PC-9 (cell line): ENCODE measurements around the gene ITSN2. TPM values are rescaled to one million over a fixed set of nuclear protein-coding genes. Genes with fewer than 3 reads are reported as not detected.

Experiments
- BruUV-seq: library from RNA; stranded (reverse); fragments of 400-500 nt; replicated peaks from 2 replicates; lab custom pipeline; 2021; lab: Mats Ljungman, UMichigan
- CTCF ChIA-PET: fragments of 300-600 bp; sonication (Branson Sonifier 250); formaldehyde crosslinking; loops from one replicate; lab custom pipeline; 2022; ENCODE audit warnings: antibody characterized with exemption; lab: Charles Lee
- POLR2A ChIA-PET: fragments of 300-600 bp; sonication (Branson Sonifier 250); formaldehyde crosslinking; loops from one replicate; lab custom pipeline; 2022; ENCODE audit warnings: antibody characterized with exemption; ENCODE audit not compliant: unreplicated experiment; lab: Charles Lee
- DNase-seq, 2 experiments: peaks; one replicate each; pipeline versions ENCODE4 v3.0.0 to v3.0.0-alpha.2; 2015 to 2022; ENCODE audit warnings: mixed read lengths in 1 of 2
- H2AFZ ChIP-seq: fragments of 200-600 bp; sonication (generic); 2 replicates; pipeline ENCODE4 v1.8.1; 2017; ENCODE audit warnings: antibody characterized with exemption
- H3F3A ChIP-seq: fragments of 200-600 bp; sonication (generic); 2 replicates; pipeline ENCODE4 v1.8.1; 2017; ENCODE audit warnings: antibody characterized with exemption, mild to moderate bottlenecking, low read depth; ENCODE audit not compliant: insufficient read depth
- H3K27ac ChIP-seq: fragments of 200-600 bp; sonication (generic); 2 replicates; pipeline ENCODE4 v1.6.1; 2016; ENCODE audit warnings: mixed run types
- H3K27me3 ChIP-seq: fragments of 200-600 bp; sonication (generic); 2 replicates; pipeline ENCODE4 v1.6.1; 2016; ENCODE audit warnings: low read depth, mixed run types; ENCODE audit not compliant: insufficient read depth
- H3K36me3 ChIP-seq: fragments of 200-600 bp; sonication (generic); 2 replicates; pipeline ENCODE4 v1.6.1; 2016; ENCODE audit warnings: low read depth, mixed run types
- H3K4me1 ChIP-seq: fragments of 200-600 bp; sonication (generic); replicated peaks from 2 replicates; pipeline ENCODE4 v1.6.1; 2016; ENCODE audit warnings: mixed run types; ENCODE audit not compliant: insufficient read depth
- H3K4me2 ChIP-seq: fragments of 200-600 bp; sonication (generic); 2 replicates; pipeline ENCODE4 v1.6.1; 2017; ENCODE audit warnings: mixed run types
- H3K4me3 ChIP-seq: fragments of 200-600 bp; sonication (generic); 2 replicates; pipeline ENCODE4 v1.6.1; 2016; ENCODE audit warnings: mixed run types
- H3K79me2 ChIP-seq: fragments of 200-600 bp; sonication (generic); 2 replicates; pipeline ENCODE4 v1.6.1; 2017; ENCODE audit warnings: low read depth, mixed run types
- H3K9me2 ChIP-seq: fragments of 200-600 bp; sonication (generic); 2 replicates; pipeline ENCODE4 v1.8.1; 2017; ENCODE audit warnings: mild to moderate bottlenecking; ENCODE audit not compliant: insufficient read depth
- H3K9me3 ChIP-seq: fragments of 200-600 bp; sonication (generic); 2 replicates; pipeline ENCODE4 v1.8.1; 2016; ENCODE audit warnings: low read depth; ENCODE audit not compliant: insufficient read depth
- H4K20me1 ChIP-seq: fragments of 200-600 bp; sonication (generic); 2 replicates; pipeline ENCODE4 v1.8.1; 2017; ENCODE audit not compliant: insufficient read depth
- CTCF ChIP-seq: fragments of 200-600 bp; sonication (generic); conservative IDR thresholded peaks from 2 replicates; pipeline ENCODE4 v1.6.1; 2017; ENCODE audit warnings: mixed run types, antibody characterized with exemption, mild to moderate bottlenecking, moderate library complexity
- EZH2 ChIP-seq: fragments of 200-600 bp; sonication (generic); IDR thresholded peaks from 2 replicates; pipeline ENCODE4 v1.8.0; 2017; ENCODE audit warnings: antibody characterized with exemption, low read depth
- intact Hi-C: fragments of 100-400 bp; cut with micrococcal nuclease; formaldehyde crosslinking; loops from one replicate; pipeline ENCODE4 v1.10.0; 2022; ENCODE audit not compliant: unreplicated experiment
- total RNA-seq: library from RNA; stranded (reverse); gene quantifications from 2 replicates; pipeline ENCODE4 v1.2.3, GENCODE V29; 2021

The ITSN2 gene
- total RNA-seq, 1 experiment from 2014 or later: 28.4 TPM

GRCh38 chr2:24365051-24365450 lies 4.7 kb upstream of the ITSN2 start:
- Histone ChIP-seq H4K20me1 (no peaks in the 10 kb centered on the region), H3K27ac (peak overlapping the region; percentile 37; the same call in 1 of the 2 replicates), H3K4me2 (peak overlapping the region; percentile 48), H2AFZ (peak overlapping the region; percentile 22; the same call in 1 of the 2 replicates), H3K27me3 (no peaks in the 10 kb centered on the region), H3K36me3 (no peaks in the 10 kb centered on the region), H3K4me1 (peaks cover 24% of the 10 kb centered on the region), H3K4me3 (no peak overlapping the region), H3K79me2 (no peaks in the 10 kb centered on the region), H3K9me2 (no peaks in the 10 kb centered on the region), H3K9me3 (no peaks in the 10 kb centered on the region), H3F3A (peaks cover 17% of the 10 kb centered on the region; the same call in 1 of the 2 replicates)
- DNase-seq: peak; percentile 72 to 74
- CTCF ChIA-PET: no interaction called here
- POLR2A ChIA-PET: no interaction called here
- TF ChIP-seq EZH2: no peak
- TF ChIP-seq CTCF: no peak
- intact Hi-C loops: loop anchor here (10.0 kb wide), 1 partner anchor 130 kb away; no protein-coding TSS in a partner anchor
- no TSS peak for BruUV-seq

GRCh38 chr2:24363301-24363700 lies 3.0 kb upstream of the ITSN2 start:
- intact Hi-C loops: loop anchor here (10.0 kb wide), 1 partner anchor 128 kb away; no protein-coding TSS in a partner anchor
- peaks cover 19% of the 10 kb centered on the region; the same call in 1 of the 2 replicates for H3F3A ChIP-seq
- no peak overlapping the region for H3K4me2 ChIP-seq
- no peaks in the 10 kb centered on the region for H3K27me3 ChIP-seq
- ChIA-PET POLR2A (interaction anchor here (0.6 kb wide), 1 partner anchor 242 kb away, joined by 8 read pairs; no protein-coding TSS in a partner anchor), CTCF (no interaction called here)
- no peaks in the 10 kb centered on the region for H4K20me1 ChIP-seq
- no peak overlapping the region for H2AFZ ChIP-seq
- H3K9me2 ChIP-seq: no peaks in the 10 kb centered on the region
- H3K4me1 ChIP-seq: peaks cover 33% of the 10 kb centered on the region
- no peak for TF ChIP-seq CTCF
- no peak for TF ChIP-seq EZH2
- H3K4me3 ChIP-seq: no peak overlapping the region
- H3K79me2 ChIP-seq: peaks cover 16% of the 10 kb centered on the region
- H3K36me3 ChIP-seq: no peaks in the 10 kb centered on the region
- H3K27ac ChIP-seq: no peak overlapping the region
- BruUV-seq: no TSS peak
- no peak for DNase-seq
- no peaks in the 10 kb centered on the region for H3K9me3 ChIP-seq

GRCh38 chr2:24362253-24362652 lies 1.9 kb upstream of the ITSN2 start:
- no peaks in the 10 kb centered on the region for H4K20me1 ChIP-seq
- peaks cover 39% of the 10 kb centered on the region for H3K4me1 ChIP-seq
- H3K36me3 ChIP-seq: no peaks in the 10 kb centered on the region
- TF ChIP-seq EZH2 (no peak), CTCF (no peak)
- H3K79me2 ChIP-seq: peaks cover 27% of the 10 kb centered on the region
- H3K9me3 ChIP-seq: no peaks in the 10 kb centered on the region
- H3K4me2 ChIP-seq: no peak overlapping the region
- no peaks in the 10 kb centered on the region for H3K27me3 ChIP-seq
- H3K9me2 ChIP-seq: no peaks in the 10 kb centered on the region
- no peak overlapping the region for H3K27ac ChIP-seq
- DNase-seq: peak in 1 of 2 experiments; percentile 73
- ChIA-PET CTCF (no interaction called here), POLR2A (no interaction called here)
- BruUV-seq: no TSS peak
- intact Hi-C loops: loop anchor here (10.0 kb wide), 1 partner anchor 127 kb away; no protein-coding TSS in a partner anchor
- H3K4me3 ChIP-seq: no peak overlapping the region
- peaks cover 23% of the 10 kb centered on the region; the same call in 1 of the 2 replicates for H3F3A ChIP-seq
- H2AFZ ChIP-seq: no peak overlapping the region
